Small intestine (tissue), 4 donors: Measurements from ENCODE around the gene SEPTIN2. TPM values are rescaled to one million over a fixed set of nuclear protein-coding genes. Genes with fewer than 3 reads are reported as not detected.

Experiments
- polyA plus RNA-seq, 4 donors: library from polyadenylated mRNA; stranded (reverse) in 3 of 4; unstranded in 1 of 4; fragments of 200-250 nt in 3 of 4; fragments of 120-200 nt in 1 of 4; gene quantifications; one replicate each; pipeline versions ENCODE4 v1.2.1 to v1.2.3, GENCODE V29; 2013
- donor health status: healthy with polysubstance abuse.
- donor health status: Bipolar disorder and iron deficiency.
- donor health status: healthy.

The SEPTIN2 gene
- polyA plus RNA-seq, 4 donors: 112 to 311 (median 148) TPM

Other genes starting within 250 kb of the SEPTIN2 start
- 10 to 100 TPM; 25.3 to 55.1 (median 30.1) TPM for gene MTERF4, start 213.6 kb upstream of the SEPTIN2 start, polyA plus RNA-seq
- gene PASK, start 166.5 kb upstream of the SEPTIN2 start, polyA plus RNA-seq: 10 to 100 TPM in 1 of 4 donors, 1 to 10 TPM in 3; 4.7 to 14.7 (median 6.2) TPM
- gene PPP1R7, start 165.5 kb upstream of the SEPTIN2 start, polyA plus RNA-seq: 10 to 100 TPM; 57.3 to 74.7 (median 63.5) TPM
- 10 to 100 TPM in 1 of 4 donors, 1 to 10 TPM in 3; 1.1 to 40.0 (median 5.9) TPM for gene ANO7, start 127.2 kb upstream of the SEPTIN2 start, polyA plus RNA-seq
- 100 to 1,000 TPM; 136 to 394 (median 171) TPM for gene HDLBP, start 253 bp upstream of the SEPTIN2 start, polyA plus RNA-seq
- 10 to 100 TPM; 25.7 to 65.3 (median 49.8) TPM for gene FARP2, start 40.4 kb downstream of the SEPTIN2 start, polyA plus RNA-seq
- gene STK25, start 192.7 kb downstream of the SEPTIN2 start, polyA plus RNA-seq: 100 to 1,000 TPM; 122 to 190 (median 150) TPM
- 10 to 100 TPM in 2 of 4 donors, 1 to 10 TPM in 2; 4.5 to 15.5 (median 9.9) TPM for gene BOK, start 242.8 kb downstream of the SEPTIN2 start, polyA plus RNA-seq